HS-27A (cell line): ENCODE results near the gene GDPD5.

Experiments used
- DNase-seq: peaks from one replicate; pipeline ENCODE4 v3.0.0-alpha.2; 2012; ENCODE audit warnings: low read depth, missing footprints

The GDPD5 gene

DNA sequence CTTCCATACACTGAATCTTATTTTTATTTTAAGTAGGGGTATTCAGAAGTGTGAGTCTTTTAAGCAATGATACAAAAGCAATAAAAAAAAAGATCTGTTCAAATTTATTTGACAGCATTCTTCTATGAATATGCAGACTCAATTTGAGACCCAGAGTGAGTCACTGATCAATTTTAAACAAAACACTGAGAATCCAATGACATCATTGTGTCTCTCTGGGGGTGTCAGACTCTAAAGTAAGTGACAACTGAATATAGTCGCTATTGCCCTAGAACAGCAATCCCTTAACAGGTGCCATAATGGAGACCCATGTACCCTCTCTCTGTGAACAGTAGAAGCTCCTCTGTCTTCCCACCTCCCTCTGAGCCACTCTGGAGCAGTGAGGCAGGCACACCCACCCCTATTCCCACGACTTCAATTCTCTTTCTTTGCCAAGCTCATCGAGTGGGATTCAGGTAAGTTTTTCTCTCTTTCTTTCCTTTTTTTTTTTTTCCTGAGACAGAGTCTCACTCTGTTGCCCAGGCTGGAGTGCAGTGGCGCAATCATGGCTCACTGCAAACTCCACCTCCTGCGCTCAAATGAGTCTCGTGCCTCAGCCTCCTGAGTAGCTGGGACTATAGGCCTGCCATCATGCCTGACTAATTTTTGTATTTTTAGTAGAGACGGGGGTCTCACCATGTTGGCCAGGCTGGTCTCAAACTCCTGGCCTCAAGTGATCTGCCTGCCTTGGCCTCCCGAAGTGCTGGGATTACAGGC lies 131.5 kb downstream of the GDPD5 start:
- no peak for DNase-seq

- DNase-seq = no peak
These were observed 135.8 kb downstream of the GDPD5 start for GRCh38 chr11:75389925-75390324.

- DNase-seq = no peak
These were observed 136.5 kb downstream of the GDPD5 start for GRCh38 chr11:75389276-75389605.

GRCh38 chr11:75388386-75389275 lies 137.1 kb downstream of the GDPD5 start:
- no peak for DNase-seq

DNA sequence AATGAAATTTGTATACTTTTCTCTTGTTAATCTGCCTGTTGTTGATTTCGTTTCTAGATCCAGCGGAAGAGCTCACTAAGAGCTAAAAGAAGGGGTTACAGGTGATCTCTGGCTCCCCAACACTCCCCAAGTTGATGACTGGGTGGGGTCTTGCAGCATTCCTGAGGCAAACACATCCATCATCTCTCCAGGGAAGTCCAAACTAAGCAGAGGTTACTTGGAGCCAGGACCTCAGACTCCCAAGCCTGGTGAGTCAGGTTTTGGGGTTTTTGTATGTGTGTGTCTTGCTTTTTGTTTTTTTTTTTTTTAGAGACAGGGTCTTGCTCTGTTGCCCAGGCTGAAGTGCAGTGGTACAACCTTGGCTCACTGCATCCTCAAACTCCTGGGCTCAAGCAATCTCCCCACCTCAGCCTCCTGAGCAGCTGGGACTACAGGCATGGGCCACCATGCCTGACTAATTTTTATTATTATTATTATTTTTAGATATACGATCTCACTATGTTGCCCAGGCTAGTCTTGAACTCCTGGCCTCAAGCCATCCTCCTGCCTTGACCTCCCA lies 137.9 kb downstream of the GDPD5 start:
- no peak for DNase-seq

GRCh38 chr11:75386942-75387630 lies 138.7 kb downstream of the GDPD5 start:
- DNase-seq = no peak
